Keratinocyte (primary cell): ENCODE measurements around the gene NOP9. TPM values are rescaled to one million over a fixed set of nuclear protein-coding genes. Genes with fewer than 3 reads are reported as not detected.
A peak's percentile ranks its signal among the peaks of the same experiment; 100 is the strongest.

Experiments
- DNase-seq: peaks from one replicate; pipeline ENCODE4 v3.0.0-alpha.2; 2011; ENCODE audit warnings: low read depth, missing footprints, low spot score
- FAIRE-seq: peaks from 2 replicates; lab custom pipeline; 2011; peaks lifted over from hg19 to GRCh38; lab: Jason Lieb, UNC
- H2AFZ ChIP-seq: 2 replicates; pipeline ENCODE4 v1.6.0; 2012; ENCODE audit warnings: low read length, control low read depth, inconsistent platforms; ENCODE audit not compliant: control insufficient read depth
- H3K27ac ChIP-seq: 2 replicates; pipeline ENCODE4 v1.5.1; 2011; ENCODE audit warnings: low read length; ENCODE audit not compliant: control insufficient read depth, insufficient read depth
- H3K27me3 ChIP-seq: 3 replicates; pipeline ENCODE4 v1.6.0; 2011; ENCODE audit warnings: low read length; ENCODE audit not compliant: control insufficient read depth, insufficient read depth; ENCODE audit errors: extremely low read depth
- H3K36me3 ChIP-seq, 2 experiments: 2 replicates in 1 of 2; 3 replicates in 1 of 2; pipeline ENCODE4 v1.5.1; 2011; ENCODE audit warnings: low read length in 2 of 2, mild to moderate bottlenecking in 1 of 2; ENCODE audit not compliant: control insufficient read depth in 2 of 2, insufficient read depth in 2 of 2; ENCODE audit errors: extremely low read depth in 1 of 2
- H3K4me1 ChIP-seq: 3 replicates; pipeline ENCODE4 v1.5.1; 2011; ENCODE audit warnings: low read length; ENCODE audit not compliant: control insufficient read depth, insufficient read depth; ENCODE audit errors: extremely low read depth
- H3K4me2 ChIP-seq: 3 replicates; pipeline ENCODE4 v1.6.0; 2011; ENCODE audit warnings: low read depth, low read length; ENCODE audit not compliant: control insufficient read depth, insufficient read depth; ENCODE audit errors: extremely low read depth
- H3K4me3 ChIP-seq, 3 experiments: fragments of 200-600 bp in 1 of 3; sonication (generic) in 1 of 3; 2 replicates in 2 of 3; 3 replicates in 1 of 3; pipeline ENCODE4 v1.5.1; 2011 to 2016; ENCODE audit warnings: low read length in 3 of 3, mild to moderate bottlenecking in 3 of 3, control low read depth in 2 of 3, inconsistent platforms in 1 of 3, low read depth in 1 of 3, mixed read lengths in 1 of 3, mixed run types in 1 of 3, moderate library complexity in 1 of 3; ENCODE audit not compliant: control insufficient read depth in 2 of 3, insufficient read depth in 2 of 3; ENCODE audit errors: extremely low read depth in 1 of 3
- H3K79me2 ChIP-seq: 2 replicates; pipeline ENCODE4 v1.6.0; 2012; ENCODE audit warnings: low read length; ENCODE audit not compliant: control insufficient read depth, insufficient read depth
- H3K9ac ChIP-seq: 3 replicates; pipeline ENCODE4 v1.6.0; 2011; ENCODE audit warnings: low read length; ENCODE audit not compliant: control insufficient read depth, insufficient read depth; ENCODE audit errors: extremely low read depth
- H3K9me1 ChIP-seq: 3 replicates; pipeline ENCODE4 v1.6.0; 2011; ENCODE audit warnings: low read length; ENCODE audit not compliant: control insufficient read depth, insufficient read depth; ENCODE audit errors: extremely low read depth
- H3K9me3 ChIP-seq: 2 replicates; pipeline ENCODE4 v1.5.1; 2012; ENCODE audit warnings: low read depth, low read length; ENCODE audit not compliant: control insufficient read depth
- H4K20me1 ChIP-seq: 3 replicates; pipeline ENCODE4 v1.6.0; 2011; ENCODE audit warnings: low read length; ENCODE audit not compliant: control insufficient read depth, insufficient read depth; ENCODE audit errors: extremely low read depth
- EZH2 ChIP-seq: IDR thresholded peaks from one replicate; pipeline ENCODE4 v1.6.1; 2012; ENCODE audit warnings: inconsistent platforms, mild to moderate bottlenecking, low read length, moderate library complexity
- dilution Hi-C: fragments of 300-500 bp; cut with MboI; formaldehyde crosslinking; loops from one replicate; pipeline ENCODE4 v1.7.0; 2020; ENCODE audit warnings: low sequenced_read_pairs; ENCODE audit not compliant: extremely low pct_ligation_motif_present
- polyA plus RNA-seq, 5 experiments: library from polyadenylated mRNA; depleted of rRNA in 3 of 5; stranded (reverse) in 3 of 5; stranded (forward) in 1 of 5; unstranded in 1 of 5; fragments of >200 nt; gene quantifications; 1 replicate in 1 of 5; 2 replicates in 3 of 5; 3 replicates in 1 of 5; pipeline versions ENCODE4 v1.2.1 to v1.2.3, GENCODE V29; 2011 to 2012; ENCODE audit warnings: missing spikeins in 2 of 5, low read depth in 1 of 5, low replicate concordance in 1 of 5
- TF ChIP-seq, protein P1 (sequence below), 3 experiments: IDR thresholded peaks in 1 of 3; conservative IDR thresholded peaks in 1 of 3; optimal IDR thresholded peaks in 1 of 3; 2 replicates in 2 of 3; 3 replicates in 1 of 3; pipeline versions ENCODE3 to v1.5.1; 2011; ENCODE audit warnings: low read length in 3 of 3, mild to moderate bottlenecking in 3 of 3, moderate library complexity in 2 of 3, control low read depth in 1 of 3, inconsistent platforms in 1 of 3; ENCODE audit not compliant: insufficient read depth in 2 of 3; ENCODE audit errors: extremely low read depth in 1 of 3

The NOP9 gene
- polyA plus RNA-seq, 1 donor (not counting 4 experiments of a cell fraction or from before 2014, with no cell fraction given) = 19.9 TPM

DNA sequence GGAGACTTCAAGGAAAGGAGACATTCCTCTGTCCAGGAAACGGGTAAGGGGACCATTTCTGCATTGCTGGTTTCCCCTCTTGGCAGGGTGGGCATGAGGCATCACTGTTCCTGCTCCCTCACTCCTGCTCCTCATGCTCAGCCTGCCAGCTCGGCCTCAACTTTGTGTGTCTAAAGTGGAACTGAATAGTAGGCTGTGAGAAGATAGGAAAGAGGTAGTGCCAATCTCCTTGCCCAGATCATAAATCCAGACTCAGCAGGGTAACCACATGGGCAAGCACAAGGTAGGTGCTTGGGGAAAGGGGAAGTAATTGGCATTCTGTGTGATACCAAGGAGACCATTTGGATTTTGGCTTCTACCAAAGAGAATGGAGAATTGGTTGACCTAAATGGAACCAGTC lies 14.3 kb downstream of the NOP9 start:
- Histone ChIP-seq H3K36me3 (peaks cover 4 to 5% of the 10 kb centered on the region in 2 experiments), H3K9me1 (peaks cover 2% of the 10 kb centered on the region), H3K27me3 (no peaks in the 10 kb centered on the region), H2AFZ (no peak overlapping the region), H3K27ac (peak overlapping the region; percentile 33), H3K79me2 (no peaks in the 10 kb centered on the region), H3K9ac (no peak overlapping the region), H3K9me3 (no peaks in the 10 kb centered on the region), H3K4me1 (peaks cover 72% of the 10 kb centered on the region), H3K4me2 (peak overlapping the region; percentile 72), H4K20me1 (no peaks in the 10 kb centered on the region), H3K4me3 (no peak overlapping the region)
- FAIRE-seq (no peak), DNase-seq (no peak)
- dilution Hi-C loops = no loop called here
- TF ChIP-seq, protein P1, sequence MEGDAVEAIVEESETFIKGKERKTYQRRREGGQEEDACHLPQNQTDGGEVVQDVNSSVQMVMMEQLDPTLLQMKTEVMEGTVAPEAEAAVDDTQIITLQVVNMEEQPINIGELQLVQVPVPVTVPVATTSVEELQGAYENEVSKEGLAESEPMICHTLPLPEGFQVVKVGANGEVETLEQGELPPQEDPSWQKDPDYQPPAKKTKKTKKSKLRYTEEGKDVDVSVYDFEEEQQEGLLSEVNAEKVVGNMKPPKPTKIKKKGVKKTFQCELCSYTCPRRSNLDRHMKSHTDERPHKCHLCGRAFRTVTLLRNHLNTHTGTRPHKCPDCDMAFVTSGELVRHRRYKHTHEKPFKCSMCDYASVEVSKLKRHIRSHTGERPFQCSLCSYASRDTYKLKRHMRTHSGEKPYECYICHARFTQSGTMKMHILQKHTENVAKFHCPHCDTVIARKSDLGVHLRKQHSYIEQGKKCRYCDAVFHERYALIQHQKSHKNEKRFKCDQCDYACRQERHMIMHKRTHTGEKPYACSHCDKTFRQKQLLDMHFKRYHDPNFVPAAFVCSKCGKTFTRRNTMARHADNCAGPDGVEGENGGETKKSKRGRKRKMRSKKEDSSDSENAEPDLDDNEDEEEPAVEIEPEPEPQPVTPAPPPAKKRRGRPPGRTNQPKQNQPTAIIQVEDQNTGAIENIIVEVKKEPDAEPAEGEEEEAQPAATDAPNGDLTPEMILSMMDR (optimal IDR thresholded peaks at IDR 0.05 in 1 of 3, IDR thresholded peaks at IDR 0.05 in 1 of 3, conservative IDR thresholded peaks at IDR 0.05 in 1 of 3; ENCODE audit: extremely low read depth in 1 of 3, insufficient read depth in 2 of 3, low read length in 3 of 3) = no peak
- no peak for TF ChIP-seq EZH2

DNA sequence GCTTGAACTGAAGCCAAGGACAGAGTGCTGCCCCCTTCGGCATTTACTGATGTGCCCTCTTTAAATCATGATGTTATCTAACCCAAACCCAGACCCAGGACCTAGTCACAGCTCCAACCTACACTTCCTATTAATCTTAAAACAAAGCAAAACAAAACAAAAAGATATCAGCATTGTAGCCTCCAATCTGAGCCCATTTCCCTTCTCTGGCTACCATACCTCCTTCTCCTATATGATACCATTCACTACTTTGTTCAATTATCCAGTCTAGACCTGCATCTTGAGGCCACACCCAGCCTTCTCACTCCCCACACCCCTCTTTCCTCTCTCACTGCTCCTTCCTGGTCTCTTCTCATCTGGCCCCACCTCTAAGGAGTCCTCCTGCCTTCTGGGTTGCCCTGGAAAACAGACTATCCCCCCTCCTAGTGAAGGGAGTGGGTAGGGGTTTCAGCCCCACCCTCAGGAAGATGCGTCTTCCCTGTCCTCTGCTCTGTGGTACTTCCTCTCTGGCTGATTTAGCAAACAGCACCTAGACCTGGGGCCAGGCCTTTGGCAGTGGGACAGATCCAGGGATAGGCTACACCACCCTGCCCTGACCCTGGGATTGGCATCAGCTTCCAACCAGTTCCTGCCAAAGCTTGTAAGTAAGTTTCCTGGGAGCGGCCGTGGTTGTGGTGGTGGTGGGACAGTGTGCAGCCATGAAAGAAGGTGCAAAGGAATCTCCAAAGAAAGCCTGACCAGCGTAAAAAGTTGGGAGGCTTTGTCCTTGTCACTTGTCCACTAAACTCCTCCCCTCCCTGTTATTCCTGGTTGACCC lies 14.9 kb downstream of the NOP9 start:
- Histone ChIP-seq H2AFZ (no peak overlapping the region), H3K27ac (peak overlapping the region; percentile 40), H3K9me3 (no peaks in the 10 kb centered on the region), H3K4me3 (peak overlapping the region in 2 of 3 experiments; percentile 3 to 19), H4K20me1 (no peaks in the 10 kb centered on the region), H3K4me1 (peaks cover 65% of the 10 kb centered on the region), H3K9ac (no peak overlapping the region), H3K36me3 (peaks cover 3 to 4% of the 10 kb centered on the region in 2 experiments), H3K4me2 (peak overlapping the region; percentile 72), H3K27me3 (peaks cover under 1% of the 10 kb centered on the region), H3K9me1 (peaks cover 2% of the 10 kb centered on the region), H3K79me2 (no peaks in the 10 kb centered on the region)
- TF ChIP-seq, protein P1 (optimal IDR thresholded peaks at IDR 0.05 in 1 of 3, IDR thresholded peaks at IDR 0.05 in 1 of 3, conservative IDR thresholded peaks at IDR 0.05 in 1 of 3; ENCODE audit: extremely low read depth in 1 of 3, insufficient read depth in 2 of 3, low read length in 3 of 3) = no peak
- no peak for TF ChIP-seq EZH2
- DNase-seq = no peak
- dilution Hi-C loops = no loop called here
- FAIRE-seq = peak; percentile 81
